ENCODE measurements around the gene ZNF212.

GRCh38 chr7:149267733-149268132 lies 28.3 kb downstream of the ZNF212 start:
- no peak for TF ChIP-seq YY1 (IDR thresholded peaks at IDR 0.05; ENCODE audit: insufficient read depth, insufficient read length)
- TF ChIP-seq ZNF274 (IDR thresholded peaks at IDR 0.05; ENCODE audit: low read depth, low read length), result no peak

Measured in NT2/D1 (cell line).